Effector memory CD8-positive, alpha-beta T cell (primary cell): ENCODE data around the gene GYS2.
A peak's percentile ranks its signal among the peaks of the same experiment; 100 is the strongest.

Source experiments
- ATAC-seq: fragments of 150-1000 bp; cut with Tn5 transposase; replicated peaks from 2 replicates; pipeline ENCODE4 v1.10.0; 2021; ENCODE audit warnings: mild to moderate bottlenecking, moderate library complexity
- DNase-seq, 3 experiments: peaks; one replicate each; pipeline ENCODE4 v3.0.0; 2021
- H3K27ac Mint-ChIP-seq, 2 donors: one replicate each; pipeline ENCODE4 v1.8.0; 2022; ENCODE audit warnings: mild to moderate bottlenecking in 2 of 2, mixed read lengths in 2 of 2, moderate library complexity in 2 of 2
- H3K27me3 Mint-ChIP-seq, 2 donors: one replicate each; pipeline ENCODE4 v1.8.0; 2022; ENCODE audit warnings: mixed read lengths in 2 of 2
- H3K36me3 Mint-ChIP-seq: one replicate; pipeline ENCODE4 v1.8.0; 2022; ENCODE audit warnings: mild to moderate bottlenecking, moderate library complexity, mixed read lengths; ENCODE audit not compliant: insufficient read depth
- H3K4me1 Mint-ChIP-seq, 2 donors: one replicate each; pipeline ENCODE4 v1.8.0; 2022; ENCODE audit warnings: low read depth in 2 of 2, mixed read lengths in 2 of 2
- H3K4me3 Mint-ChIP-seq, 2 donors: one replicate each; pipeline ENCODE4 v1.8.0; 2022; ENCODE audit warnings: mild to moderate bottlenecking in 2 of 2, mixed read lengths in 2 of 2, moderate library complexity in 2 of 2
- H3K9me3 Mint-ChIP-seq, 2 donors: one replicate each; pipeline ENCODE4 v1.8.0; 2022; ENCODE audit warnings: mixed read lengths in 2 of 2

GYS2 gene

GRCh38 chr12:21529456-21529855 lies 75.2 kb downstream of the GYS2 start:
- no peak overlapping the region for H3K4me3 Mint-ChIP-seq
- no peaks in the 10 kb centered on the region for H3K36me3 Mint-ChIP-seq
- ATAC-seq (no peak), DNase-seq (no peak)
- H3K4me1 Mint-ChIP-seq = peaks cover 0 to 2% of the 10 kb centered on the region in 2 donors
- H3K27ac Mint-ChIP-seq = no peak overlapping the region
- H3K9me3 Mint-ChIP-seq = no peaks in the 10 kb centered on the region
- H3K27me3 Mint-ChIP-seq = peaks cover 41 to 51% of the 10 kb centered on the region in 2 donors

- H3K4me3 Mint-ChIP-seq = peak overlapping the region in 1 of 2 donors; percentile 67
- no peaks in the 10 kb centered on the region for H3K9me3 Mint-ChIP-seq
- no peak for ATAC-seq
- peaks cover 41 to 51% of the 10 kb centered on the region in 2 donors for H3K27me3 Mint-ChIP-seq
- H3K27ac Mint-ChIP-seq = no peak overlapping the region
- DNase-seq = no peak
- peaks cover 0 to 2% of the 10 kb centered on the region in 2 donors for H3K4me1 Mint-ChIP-seq
- H3K36me3 Mint-ChIP-seq = no peaks in the 10 kb centered on the region
Observed at GRCh38 chr12:21528953-21529352, 75.7 kb downstream of the GYS2 start.

GRCh38 chr12:21527451-21528180 lies 77.0 kb downstream of the GYS2 start:
- Mint-ChIP-seq H3K27ac (no peak overlapping the region), H3K9me3 (no peaks in the 10 kb centered on the region), H3K4me3 (peak overlapping the region; percentile 67 to 70), H3K27me3 (peaks cover 41 to 43% of the 10 kb centered on the region in 2 donors), H3K4me1 (peaks cover 0 to 2% of the 10 kb centered on the region in 2 donors), H3K36me3 (no peaks in the 10 kb centered on the region)
- peak; percentile 33 to 55 (median 48) for DNase-seq
- peak; percentile 96 for ATAC-seq

GRCh38 chr12:21526721-21527345 lies 77.8 kb downstream of the GYS2 start:
- H3K4me1 Mint-ChIP-seq = peaks cover 0 to 2% of the 10 kb centered on the region in 2 donors
- H3K27me3 Mint-ChIP-seq = peaks cover 38 to 41% of the 10 kb centered on the region in 2 donors
- H3K36me3 Mint-ChIP-seq = no peaks in the 10 kb centered on the region
- ATAC-seq (no peak), DNase-seq (no peak)
- no peak overlapping the region for H3K27ac Mint-ChIP-seq
- H3K4me3 Mint-ChIP-seq = peak overlapping the region; percentile 67 to 70
- no peaks in the 10 kb centered on the region for H3K9me3 Mint-ChIP-seq

- H3K27ac Mint-ChIP-seq = no peak within 1 kb of the TSS
Observed at GRCh38 chr12:21526053-21526452, 78.6 kb downstream of the GYS2 start, which contains the start of gene SPX. SPX (plus strand) TSS chr12:21526296; CDS start chr12:21526473, 177 bp downstream.

GRCh38 chr12:21523148-21523547 lies 81.5 kb downstream of the GYS2 start:
- peaks cover 8 to 9% of the 10 kb centered on the region in 2 donors for H3K27me3 Mint-ChIP-seq
- H3K4me3 Mint-ChIP-seq = no peak overlapping the region
- no peak overlapping the region for H3K27ac Mint-ChIP-seq
- no peaks in the 10 kb centered on the region for H3K9me3 Mint-ChIP-seq
- H3K4me1 Mint-ChIP-seq = peaks cover 0 to 2% of the 10 kb centered on the region in 2 donors
- H3K36me3 Mint-ChIP-seq = peaks cover 6% of the 10 kb centered on the region
- DNase-seq (no peak), ATAC-seq (no peak)

More at GRCh38 chr12:21526053-21526452, 78.6 kb downstream of the GYS2 start, which contains the start of gene SPX:
- ATAC-seq (no peak), DNase-seq (no peak)
- Mint-ChIP-seq H3K4me3 (peak within 1 kb of the TSS; percentile 67 to 70), H3K9me3 (no peaks in the 10 kb centered on the region), H3K36me3 (no peaks in the 10 kb centered on the region), H3K4me1 (peaks cover 0 to 2% of the 10 kb centered on the region in 2 donors), H3K27me3 (peaks cover 33% of the 10 kb centered on the region in 2 donors)

GRCh38 chr12:21521541-21521940 lies 83.1 kb downstream of the GYS2 start:
- Mint-ChIP-seq H3K9me3 (no peaks in the 10 kb centered on the region), H3K4me3 (no peak overlapping the region), H3K27ac (no peak overlapping the region), H3K36me3 (peaks cover 12% of the 10 kb centered on the region), H3K27me3 (peaks cover under 1 to 8% of the 10 kb centered on the region in 2 donors), H3K4me1 (no peaks in the 10 kb centered on the region)
- DNase-seq (no peak), ATAC-seq (no peak)

GRCh38 chr12:21518451-21518850 lies 86.2 kb downstream of the GYS2 start:
- Mint-ChIP-seq H3K27me3 (no peaks in the 10 kb centered on the region), H3K36me3 (peaks cover 30% of the 10 kb centered on the region), H3K4me3 (no peak overlapping the region), H3K9me3 (no peaks in the 10 kb centered on the region), H3K4me1 (no peaks in the 10 kb centered on the region), H3K27ac (no peak overlapping the region)
- DNase-seq = no peak
- no peak for ATAC-seq

- peaks cover 47% of the 10 kb centered on the region for H3K36me3 Mint-ChIP-seq
Observed at GRCh38 chr12:21516281-21516680, 88.4 kb downstream of the GYS2 start.

GRCh38 chr12:21509768-21510167 lies 94.9 kb downstream of the GYS2 start:
- Mint-ChIP-seq H3K4me3 (peak overlapping the region in 1 of 2 donors; percentile 1), H3K4me1 (peaks cover 5 to 26% of the 10 kb centered on the region in 2 donors), H3K27ac (peak overlapping the region; percentile 35 to 78), H3K36me3 (peaks cover 51% of the 10 kb centered on the region), H3K27me3 (no peaks in the 10 kb centered on the region), H3K9me3 (no peaks in the 10 kb centered on the region)
- DNase-seq = no peak
- peak; percentile 50 for ATAC-seq

More at GRCh38 chr12:21516281-21516680, 88.4 kb downstream of the GYS2 start:
- no peak overlapping the region for H3K4me3 Mint-ChIP-seq
- H3K27me3 Mint-ChIP-seq = no peaks in the 10 kb centered on the region
- DNase-seq (no peak), ATAC-seq (no peak)
- no peak overlapping the region for H3K27ac Mint-ChIP-seq
- H3K4me1 Mint-ChIP-seq = no peaks in the 10 kb centered on the region
- H3K9me3 Mint-ChIP-seq = no peaks in the 10 kb centered on the region

- Mint-ChIP-seq H3K4me3 (no peak overlapping the region), H3K27me3 (no peaks in the 10 kb centered on the region), H3K9me3 (no peaks in the 10 kb centered on the region), H3K36me3 (peaks cover 45% of the 10 kb centered on the region), H3K4me1 (peaks cover 11 to 34% of the 10 kb centered on the region in 2 donors), H3K27ac (peak overlapping the region; percentile 3 to 64)
- ATAC-seq = no peak
- DNase-seq = no peak
Observed at GRCh38 chr12:21507849-21508248, 96.8 kb downstream of the GYS2 start.

- DNase-seq (no peak), ATAC-seq (no peak)
- Mint-ChIP-seq H3K27me3 (no peaks in the 10 kb centered on the region), H3K27ac (no peak overlapping the region), H3K36me3 (peaks cover 34% of the 10 kb centered on the region), H3K9me3 (no peaks in the 10 kb centered on the region), H3K4me3 (no peak overlapping the region), H3K4me1 (peaks cover 12 to 40% of the 10 kb centered on the region in 2 donors)
Observed at GRCh38 chr12:21505888-21506287, 98.8 kb downstream of the GYS2 start.

- Mint-ChIP-seq H3K4me1 (peaks cover 22 to 41% of the 10 kb centered on the region in 2 donors), H3K4me3 (no peak overlapping the region)
Observed at GRCh38 chr12:21502872-21503271, 101.8 kb downstream of the GYS2 start.

GRCh38 chr12:21502164-21502496 lies 102.5 kb downstream of the GYS2 start:
- H3K4me3 Mint-ChIP-seq = no peak overlapping the region
- no peaks in the 10 kb centered on the region for H3K27me3 Mint-ChIP-seq
- no peak overlapping the region for H3K27ac Mint-ChIP-seq
- H3K9me3 Mint-ChIP-seq = no peaks in the 10 kb centered on the region
- peaks cover 23 to 39% of the 10 kb centered on the region in 2 donors for H3K4me1 Mint-ChIP-seq
- H3K36me3 Mint-ChIP-seq = peaks cover 13% of the 10 kb centered on the region
- ATAC-seq (peak; percentile 13), DNase-seq (peak in 1 of 3 experiments; percentile 15)

More at GRCh38 chr12:21502872-21503271, 101.8 kb downstream of the GYS2 start:
- ATAC-seq (no peak), DNase-seq (no peak)
- no peak overlapping the region for H3K27ac Mint-ChIP-seq
- H3K27me3 Mint-ChIP-seq = no peaks in the 10 kb centered on the region
- no peaks in the 10 kb centered on the region for H3K9me3 Mint-ChIP-seq
- H3K36me3 Mint-ChIP-seq = peaks cover 13% of the 10 kb centered on the region
